Spleen (tissue), 7 donors: Measurements from ENCODE around the gene DLG1.

ENCODE experiments used
- POLR2A ChIP-seq, 3 donors: fragments of 450-650 bp; IDR thresholded peaks; one replicate each; pipeline ENCODE4 v1.5.1; 2017; ENCODE audit warnings: antibody characterized with exemption in 3 of 3, mild to moderate bottlenecking in 1 of 3
- POLR2AphosphoS5 ChIP-seq, 3 donors: sonication (generic); formaldehyde crosslinking; IDR thresholded peaks; one replicate each; pipeline ENCODE4 v1.5.1; 2017; ENCODE audit warnings: antibody characterized with exemption in 3 of 3
- TF ChIP-seq, protein P1 (sequence below), 11 experiments: fragments of 200-600 bp in 7 of 11; fragments of 450-650 bp in 4 of 11; sonication (generic) in 4 of 11; IDR thresholded peaks in 8 of 11; conservative IDR thresholded peaks in 3 of 11; 1 replicate in 7 of 11; 2 replicates in 4 of 11; pipeline versions ENCODE4 v1.4.0 to v1.8.0; 2016 to 2021; ENCODE audit warnings: antibody characterized with exemption in 11 of 11, inconsistent platforms in 4 of 11, mild to moderate bottlenecking in 1 of 11
- donor health status: DM: no; HTN: no; CAD: no; lungs with moderate emphysema.
- donor health status: DM: no; HTN: no; CAD: no.
- donor health status: DM: no; HTN: no; CAD: no.

DNA sequence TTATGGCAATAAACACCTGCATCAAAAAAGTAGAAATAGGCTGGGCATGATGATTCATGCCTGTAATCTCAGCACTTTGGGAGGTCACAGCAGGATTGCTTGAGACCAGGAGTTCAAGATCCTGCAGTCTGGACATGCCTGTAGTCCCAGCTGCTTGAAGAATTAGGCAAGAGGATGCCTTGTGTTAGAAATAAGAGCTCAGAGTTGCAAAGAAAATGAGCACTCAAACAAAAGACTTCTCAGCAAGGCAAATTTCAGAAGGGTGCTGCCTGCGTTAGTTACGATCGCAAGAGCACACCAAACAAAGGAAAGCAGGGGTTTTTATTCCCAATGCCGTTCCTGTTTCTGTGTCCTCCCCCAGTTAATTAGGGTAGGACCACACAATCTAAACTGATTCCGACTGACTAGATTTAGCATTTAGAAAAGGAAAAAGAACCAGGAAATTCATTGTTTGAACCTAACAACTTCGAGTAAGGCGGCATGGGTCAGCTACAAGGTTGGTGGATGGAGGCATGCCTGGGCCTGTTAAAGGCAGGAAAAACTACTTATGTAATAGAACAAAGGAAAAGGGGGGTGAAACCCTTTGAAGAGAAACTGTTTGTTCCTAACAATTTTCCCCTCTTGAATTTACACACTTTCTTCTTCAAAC lies 55.5 kb downstream of the DLG1 start:
- TF ChIP-seq, protein P1, sequence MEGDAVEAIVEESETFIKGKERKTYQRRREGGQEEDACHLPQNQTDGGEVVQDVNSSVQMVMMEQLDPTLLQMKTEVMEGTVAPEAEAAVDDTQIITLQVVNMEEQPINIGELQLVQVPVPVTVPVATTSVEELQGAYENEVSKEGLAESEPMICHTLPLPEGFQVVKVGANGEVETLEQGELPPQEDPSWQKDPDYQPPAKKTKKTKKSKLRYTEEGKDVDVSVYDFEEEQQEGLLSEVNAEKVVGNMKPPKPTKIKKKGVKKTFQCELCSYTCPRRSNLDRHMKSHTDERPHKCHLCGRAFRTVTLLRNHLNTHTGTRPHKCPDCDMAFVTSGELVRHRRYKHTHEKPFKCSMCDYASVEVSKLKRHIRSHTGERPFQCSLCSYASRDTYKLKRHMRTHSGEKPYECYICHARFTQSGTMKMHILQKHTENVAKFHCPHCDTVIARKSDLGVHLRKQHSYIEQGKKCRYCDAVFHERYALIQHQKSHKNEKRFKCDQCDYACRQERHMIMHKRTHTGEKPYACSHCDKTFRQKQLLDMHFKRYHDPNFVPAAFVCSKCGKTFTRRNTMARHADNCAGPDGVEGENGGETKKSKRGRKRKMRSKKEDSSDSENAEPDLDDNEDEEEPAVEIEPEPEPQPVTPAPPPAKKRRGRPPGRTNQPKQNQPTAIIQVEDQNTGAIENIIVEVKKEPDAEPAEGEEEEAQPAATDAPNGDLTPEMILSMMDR (IDR thresholded peaks at IDR 0.05 in 8 of 11, conservative IDR thresholded peaks at IDR 0.05 in 3 of 11) = no peak
- TF ChIP-seq POLR2A (IDR thresholded peaks at IDR 0.05) (no peak), POLR2AphosphoS5 (IDR thresholded peaks at IDR 0.05) (no peak)
